MCF 10A (cell line): Measurements from ENCODE around the gene PSMD14. TPM values are rescaled to one million over a fixed set of nuclear protein-coding genes. Genes with fewer than 3 reads are reported as not detected.

Source experiments
- BruUV-seq: library from RNA; stranded (reverse); fragments of 400-500 nt; replicated peaks from 2 replicates; lab custom pipeline; 2021; lab: Mats Ljungman, UMichigan
- CTCF ChIA-PET: fragments of 300-600 bp; sonication (Branson Sonifier 250); formaldehyde crosslinking; extraction: SDS; loops from one replicate; lab custom pipeline; 2021; ENCODE audit warnings: antibody characterized with exemption, inconsistent platforms; lab: Yijun Ruan, JAX
- POLR2A ChIA-PET: fragments of 300-600, 350-650 bp; sonication (Branson Sonifier 250); formaldehyde crosslinking; extraction: SDS; loops from one replicate; lab custom pipeline; 2020; ENCODE audit warnings: antibody characterized with exemption, inconsistent platforms; lab: Yijun Ruan, JAX
- DNase-seq: peaks from one replicate; pipeline ENCODE4 v3.0.0-alpha.2; 2018; ENCODE audit not compliant: unreplicated experiment
- H3K27ac Mint-ChIP-seq: one replicate; pipeline ENCODE4 v1.8.0; 2022; ENCODE audit warnings: mild to moderate bottlenecking, low read depth, mixed read lengths; ENCODE audit not compliant: unreplicated experiment
- H3K27me3 Mint-ChIP-seq: one replicate; pipeline ENCODE4 v1.8.0; 2022; ENCODE audit warnings: mixed read lengths; ENCODE audit not compliant: insufficient read depth, unreplicated experiment
- H3K36me3 Mint-ChIP-seq: one replicate; pipeline ENCODE4 v1.8.0; 2022; ENCODE audit warnings: mild to moderate bottlenecking, moderate library complexity, mixed read lengths; ENCODE audit not compliant: insufficient read depth, unreplicated experiment
- H3K4me1 Mint-ChIP-seq: one replicate; pipeline ENCODE4 v1.8.0; 2022; ENCODE audit warnings: mixed read lengths; ENCODE audit not compliant: insufficient read depth, unreplicated experiment
- H3K4me3 Mint-ChIP-seq: one replicate; pipeline ENCODE4 v1.8.0; 2022; ENCODE audit warnings: mild to moderate bottlenecking, moderate library complexity, mixed read lengths; ENCODE audit not compliant: unreplicated experiment
- H3K9me3 Mint-ChIP-seq: one replicate; pipeline ENCODE4 v1.8.0; 2022; ENCODE audit warnings: mixed read lengths; ENCODE audit not compliant: unreplicated experiment
- CTCF ChIP-seq: fragments of 200-600 bp; IDR thresholded peaks from one replicate; pipeline ENCODE4 v1.8.0; 2022; ENCODE audit warnings: antibody characterized with exemption, mild to moderate bottlenecking; ENCODE audit not compliant: unreplicated experiment
- intact Hi-C: fragments of 100-400 bp; cut with micrococcal nuclease; formaldehyde crosslinking; loops from 2 replicates; pipeline ENCODE4 v1.14.1; 2022
- total RNA-seq: library from RNA; stranded (reverse); gene quantifications from 2 replicates; pipeline ENCODE4 v1.2.3, GENCODE V29; 2022

Gene PSMD14
- total RNA-seq, 1 experiment from 2014 or later, result 130 TPM

- no peak for TF ChIP-seq CTCF
- intact Hi-C loops, result no loop called here
- BruUV-seq, result no TSS peak
- Mint-ChIP-seq H3K9me3 (no peaks in the 10 kb centered on the region), H3K4me1 (no peaks in the 10 kb centered on the region), H3K36me3 (no peaks in the 10 kb centered on the region), H3K27me3 (peaks cover 21% of the 10 kb centered on the region), H3K4me3 (no peak overlapping the region), H3K27ac (no peak overlapping the region)
- POLR2A ChIA-PET, result no interaction called here
- CTCF ChIA-PET, result interaction anchor here (0.6 to 1.6 kb wide), 2 partner anchors 9 to 711 kb away, joined by 3 to 5 read pairs; no protein-coding TSS in a partner anchor
- no peak for DNase-seq
Observed at GRCh38 chr2:161283926-161284325, 24.3 kb upstream of the PSMD14 start.

- Mint-ChIP-seq H3K36me3 (no peaks in the 10 kb centered on the region), H3K27ac (no peak overlapping the region), H3K4me3 (no peak overlapping the region), H3K4me1 (peaks cover 6% of the 10 kb centered on the region), H3K9me3 (peaks cover 8% of the 10 kb centered on the region), H3K27me3 (no peaks in the 10 kb centered on the region)
- ChIA-PET CTCF (interaction anchor here (0.6 to 1.0 kb wide), 5 partner anchors 21 to 723 kb away, joined by 3 to 4 read pairs (median 4); no protein-coding TSS in a partner anchor), POLR2A (interaction anchor here (0.7 kb wide), 1 partner anchor 66 kb away, joined by 3 read pairs; no protein-coding TSS in a partner anchor)
- intact Hi-C loops, result no loop called here
- BruUV-seq, result no TSS peak
- TF ChIP-seq CTCF, result no peak
- DNase-seq, result no peak
Observed at GRCh38 chr2:161303535-161304050, 4.6 kb upstream of the PSMD14 start.

- no TSS peak for BruUV-seq
- TF ChIP-seq CTCF, result no peak
- no peaks in the 10 kb centered on the region for H3K27me3 Mint-ChIP-seq
- intact Hi-C loops, result no loop called here
- peak overlapping the region; percentile 97 for H3K27ac Mint-ChIP-seq
- H3K9me3 Mint-ChIP-seq, result peaks cover 8% of the 10 kb centered on the region
- ChIA-PET CTCF (interaction anchor here (0.7 kb wide), 2 partner anchors 719 to 992 kb away, joined by 5 to 6 read pairs; no protein-coding TSS in a partner anchor), POLR2A (interaction anchor here (0.7 to 3.4 kb wide), 3 partner anchors 12 to 692 kb away, joined by 3 to 34 read pairs (median 8); no protein-coding TSS in a partner anchor)
- peaks cover 6% of the 10 kb centered on the region for H3K4me1 Mint-ChIP-seq
- peak overlapping the region; percentile 91 for H3K4me3 Mint-ChIP-seq
- no peaks in the 10 kb centered on the region for H3K36me3 Mint-ChIP-seq
- no peak for DNase-seq
Observed at GRCh38 chr2:161306919-161307318, 1.3 kb upstream of the PSMD14 start.

- DNase-seq, result peak; percentile 8
- H3K4me3 Mint-ChIP-seq, result peak overlapping the region; percentile 91
- TSS peak; percentile 79 for BruUV-seq
- H3K36me3 Mint-ChIP-seq, result no peaks in the 10 kb centered on the region
- intact Hi-C loops, result no loop called here
- H3K4me1 Mint-ChIP-seq, result peaks cover 8% of the 10 kb centered on the region
- H3K9me3 Mint-ChIP-seq, result peaks cover 5% of the 10 kb centered on the region
- POLR2A ChIA-PET, result interaction anchor here (0.6 to 3.4 kb wide), 40 partner anchors 9 to 1792 kb away, joined by 3 to 34 read pairs (median 3); partner anchors contain the start of gene IFIH1
- no peaks in the 10 kb centered on the region for H3K27me3 Mint-ChIP-seq
- peak overlapping the region; percentile 97 for H3K27ac Mint-ChIP-seq
- CTCF ChIA-PET, result interaction anchor here (0.9 to 1.1 kb wide), 3 partner anchors 49 to 61 kb away, joined by 3 read pairs; no protein-coding TSS in a partner anchor
- no peak for TF ChIP-seq CTCF
Observed at GRCh38 chr2:161307676-161308075, 549 bp upstream of the PSMD14 start.
